Mononuclear cell (primary cell): ENCODE data around the gene ENO1. TPM values are rescaled to one million over a fixed set of nuclear protein-coding genes. Genes with fewer than 3 reads are reported as not detected.
A peak's percentile ranks its signal among the peaks of the same experiment; 100 is the strongest.
"Not testable (repeated sequence)": the region's sequence is repeated elsewhere in the genome, so short reads cannot be mapped to it uniquely, and the experiment has no call there.

ENCODE experiments used
- H3K27me3 ChIP-seq: 2 replicates; pipeline ENCODE4 v1.6.0; 2011; ENCODE audit warnings: low read length, control low read depth; ENCODE audit not compliant: insufficient read depth
- H3K4me1 ChIP-seq: 2 replicates; pipeline ENCODE4 v1.5.1; 2011; ENCODE audit warnings: mild to moderate bottlenecking, low read length, control low read depth; ENCODE audit not compliant: insufficient read depth
- H3K4me3 ChIP-seq: 2 replicates; pipeline ENCODE4 v1.5.1; 2011; ENCODE audit warnings: mild to moderate bottlenecking, low read length, moderate library complexity
- H3K9me3 ChIP-seq: 2 replicates; pipeline ENCODE4 v1.5.1; 2011; ENCODE audit warnings: low read depth, mild to moderate bottlenecking, control low read depth, low read length
- total RNA-seq: library from RNA; depleted of rRNA; stranded (reverse); fragments of >200 nt; gene quantifications from one replicate; pipeline ENCODE4 v1.2.3, GENCODE V29; 2012

The ENO1 gene
- total RNA-seq, 1 donor: 370 TPM

GRCh38 chr1:8818789-8819188 lies 59.7 kb downstream of the ENO1 start:
- H3K4me3 ChIP-seq: not testable (repeated sequence)

GRCh38 chr1:8818325-8818775 lies 60.1 kb downstream of the ENO1 start:
- Histone ChIP-seq H3K4me3 (peak overlapping the region; percentile 97), H3K4me1 (peaks cover 32% of the 10 kb centered on the region), H3K27me3 (no peaks in the 10 kb centered on the region), H3K9me3 (no peaks in the 10 kb centered on the region)

More at GRCh38 chr1:8818789-8819188, 59.7 kb downstream of the ENO1 start:
- H3K27me3 ChIP-seq, H3K9me3 ChIP-seq: not testable (repeated sequence)
- peaks cover 32% of the 10 kb centered on the region for H3K4me1 ChIP-seq

GRCh38 chr1:8817412-8818324 lies 60.8 kb downstream of the ENO1 start, which contains the start of gene RERE:
RERE (minus strand) TSS chr1:8817640.
- peak within 1 kb of the TSS; percentile 97 for H3K4me3 ChIP-seq
- no peaks in the 10 kb centered on the region for H3K27me3 ChIP-seq
- no peaks in the 10 kb centered on the region for H3K9me3 ChIP-seq
- H3K4me1 ChIP-seq: peaks cover 30% of the 10 kb centered on the region

- H3K4me3 ChIP-seq: peak overlapping the region; percentile 97
- H3K27me3 ChIP-seq: no peaks in the 10 kb centered on the region
- no peaks in the 10 kb centered on the region for H3K9me3 ChIP-seq
- H3K4me1 ChIP-seq: peaks cover 25% of the 10 kb centered on the region
Measured at GRCh38 chr1:8816831-8817411, 61.6 kb downstream of the ENO1 start.

GRCh38 chr1:8816264-8816663 lies 62.2 kb downstream of the ENO1 start:
- Histone ChIP-seq H3K4me3 (peak overlapping the region; percentile 97), H3K4me1 (peaks cover 25% of the 10 kb centered on the region), H3K27me3 (no peaks in the 10 kb centered on the region), H3K9me3 (no peaks in the 10 kb centered on the region)

GRCh38 chr1:8815582-8816151 lies 62.8 kb downstream of the ENO1 start:
- H3K4me1 ChIP-seq: peaks cover 25% of the 10 kb centered on the region
- no peaks in the 10 kb centered on the region for H3K9me3 ChIP-seq
- no peak overlapping the region for H3K4me3 ChIP-seq
- H3K27me3 ChIP-seq: no peaks in the 10 kb centered on the region

GRCh38 chr1:8814865-8815264 lies 63.6 kb downstream of the ENO1 start:
- no peaks in the 10 kb centered on the region for H3K9me3 ChIP-seq
- no peaks in the 10 kb centered on the region for H3K27me3 ChIP-seq
- peaks cover 25% of the 10 kb centered on the region for H3K4me1 ChIP-seq
- H3K4me3 ChIP-seq: no peak overlapping the region

GRCh38 chr1:8813991-8814390 lies 64.5 kb downstream of the ENO1 start:
- peaks cover 25% of the 10 kb centered on the region for H3K4me1 ChIP-seq
- no peak overlapping the region for H3K4me3 ChIP-seq
- no peaks in the 10 kb centered on the region for H3K27me3 ChIP-seq
- no peaks in the 10 kb centered on the region for H3K9me3 ChIP-seq

- Histone ChIP-seq H3K4me1 (peaks cover 20% of the 10 kb centered on the region), H3K4me3 (no peak overlapping the region), H3K9me3 (no peaks in the 10 kb centered on the region), H3K27me3 (no peaks in the 10 kb centered on the region)
Measured at GRCh38 chr1:8813016-8813763, 65.3 kb downstream of the ENO1 start.

- Histone ChIP-seq H3K4me1 (peaks cover 20% of the 10 kb centered on the region), H3K4me3 (no peak overlapping the region), H3K27me3 (no peaks in the 10 kb centered on the region), H3K9me3 (no peaks in the 10 kb centered on the region)
Measured at GRCh38 chr1:8812081-8812480, 66.4 kb downstream of the ENO1 start.

Other genes with a start within 250 kb of the ENO1 start
- 60.7 TPM for gene RERE, start 61.0 kb downstream of the ENO1 start, total RNA-seq
- 0.63 TPM for gene CA6, start 67.2 kb upstream of the ENO1 start, total RNA-seq
- not detected for gene SLC2A7, start 147.7 kb upstream of the ENO1 start, total RNA-seq
- gene SLC2A5, start 190.9 kb upstream of the ENO1 start, total RNA-seq: 0.73 TPM